ENCODE data around the gene ABITRAM. TPM values are rescaled to one million over a fixed set of nuclear protein-coding genes. Genes with fewer than 3 reads are reported as not detected.

ABITRAM gene
- total RNA-seq: 8.5 and 14.1 TPM in 2 replicates

GRCh38 chr9:108934323-108934893 is at the start of gene ABITRAM:
Gene ABITRAM (plus strand): TSS chr9:108934400. CDS start chr9:108934487, 87 bp downstream.

DNA sequence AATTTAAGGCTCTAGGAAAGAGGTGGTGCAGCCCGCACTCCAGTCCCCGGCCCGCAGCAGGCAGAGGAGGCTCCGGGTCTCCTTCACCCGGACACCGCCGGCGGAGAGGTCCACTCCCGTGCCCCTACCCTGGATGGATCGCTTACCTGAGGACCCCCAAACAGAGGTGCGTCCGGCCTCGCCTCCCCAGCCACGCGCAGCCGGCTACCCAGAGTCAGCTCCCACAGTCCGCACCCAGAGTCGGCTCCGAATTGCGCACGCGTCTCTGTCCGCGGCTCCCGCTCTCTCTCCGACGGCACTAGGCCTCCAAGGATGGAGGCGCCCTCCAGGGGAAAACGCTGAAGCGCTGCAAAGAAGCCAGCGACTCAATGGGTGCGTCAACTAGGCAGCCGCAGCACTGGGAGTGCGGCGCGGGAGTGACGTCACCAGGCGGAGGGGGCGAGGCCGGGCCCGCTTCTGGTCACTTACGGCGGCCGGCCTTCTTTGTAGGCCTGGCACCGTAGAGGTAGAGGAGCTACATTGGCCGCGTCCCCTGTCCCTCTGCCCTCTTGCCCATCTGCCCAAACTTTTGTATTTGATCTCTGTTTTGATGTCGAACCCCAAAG is 380 bp upstream of the ABITRAM start, which contains the start of gene ELP1:
Gene ELP1, minus strand, starts transcription at position 407 of the 605 bp plus-strand sequence. CDS start 2,978 bp downstream, outside the sequence.

Other genes with a start within 250 kb of the ABITRAM start
- not detected in 2 replicates for gene ACTL7B, start 78.4 kb upstream of the ABITRAM start, total RNA-seq
- gene ACTL7A, start 72.1 kb upstream of the ABITRAM start, total RNA-seq: not detected in 2 replicates
- gene ELP1, start 276 bp upstream of the ABITRAM start, total RNA-seq: 28.0 and 36.2 TPM in 2 replicates
- 203 and 235 TPM in 2 replicates for gene CTNNAL1, start 79.1 kb downstream of the ABITRAM start, total RNA-seq
- 36.0 and 38.5 TPM in 2 replicates for gene TMEM245, start 185.5 kb downstream of the ABITRAM start, total RNA-seq
- under 0.01 and 0.29 TPM in 2 replicates for gene FRRS1L, start 232.8 kb downstream of the ABITRAM start, total RNA-seq